ENCODE results near the gene HHAT. TPM values are rescaled to one million over a fixed set of nuclear protein-coding genes. Genes with fewer than 3 reads are reported as not detected.

Gene HHAT
- polyA plus RNA-seq, 3 donors from 2014 or later = 0.38 to 1.4 TPM; not detected in 1

DNA sequence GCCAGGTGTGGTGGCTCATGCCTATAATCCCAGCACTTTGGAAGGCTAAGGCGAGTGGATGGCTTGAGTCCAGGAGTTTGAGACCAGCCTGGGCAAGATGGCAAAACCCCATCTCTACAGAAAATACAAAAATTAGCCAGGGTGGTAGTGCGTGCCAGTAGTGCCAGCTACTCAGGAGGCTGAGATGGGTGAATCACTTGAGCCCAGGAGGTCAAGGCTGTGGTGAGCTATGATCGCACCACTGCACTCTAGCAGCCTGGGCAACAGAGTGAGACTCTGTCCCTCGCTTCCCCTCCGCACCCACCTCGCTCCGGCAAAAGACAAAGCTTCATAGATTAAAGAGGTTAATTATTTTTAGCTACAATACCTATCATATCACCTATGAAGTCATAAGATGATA lies 100.0 kb downstream of the HHAT start:
- no peaks in the 10 kb centered on the region for H3K4me1 Mint-ChIP-seq
- DNase-seq = no peak
- H3K36me3 Mint-ChIP-seq = no peaks in the 10 kb centered on the region
- peaks cover 0 to 5% (median 0%) of the 10 kb centered on the region in 6 donors for H3K9me3 Mint-ChIP-seq
- H3K4me3 Mint-ChIP-seq = no peak overlapping the region
- no peak overlapping the region for H3K27ac Mint-ChIP-seq
- peaks cover 0 to 2% (median 2%) of the 10 kb centered on the region in 3 donors for H3K27me3 Mint-ChIP-seq (ENCODE audit: low read depth in 3 of 3)

DNA sequence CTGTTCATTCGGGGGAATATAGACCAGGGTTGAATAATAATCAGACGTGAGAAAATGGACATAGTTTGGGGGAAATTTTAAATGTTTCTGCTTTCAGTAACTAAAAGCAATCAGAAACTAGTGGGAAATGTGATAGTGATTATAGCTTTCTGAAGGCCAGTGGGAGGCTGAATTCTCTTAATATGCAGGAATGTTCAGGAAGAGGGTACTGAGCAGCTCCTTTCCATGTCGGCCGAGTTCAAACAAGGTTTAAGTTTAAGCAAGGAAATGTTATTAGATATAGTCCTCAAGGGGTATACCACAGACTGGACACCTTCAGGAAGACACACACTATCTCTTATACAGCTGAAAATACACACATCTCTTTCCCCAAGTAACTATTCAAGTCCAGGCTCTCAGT lies 105.5 kb downstream of the HHAT start:
- peaks cover 0 to 2% (median 0%) of the 10 kb centered on the region in 6 donors for H3K9me3 Mint-ChIP-seq
- no peaks in the 10 kb centered on the region for H3K36me3 Mint-ChIP-seq
- no peak overlapping the region for H3K27ac Mint-ChIP-seq
- no peaks in the 10 kb centered on the region for H3K27me3 Mint-ChIP-seq (ENCODE audit: low read depth in 3 of 3)
- no peaks in the 10 kb centered on the region for H3K4me1 Mint-ChIP-seq
- no peak for DNase-seq
- H3K4me3 Mint-ChIP-seq = no peak overlapping the region

- Mint-ChIP-seq H3K27ac (no peak overlapping the region), H3K27me3 (ENCODE audit: low read depth in 3 of 3) (no peaks in the 10 kb centered on the region), H3K36me3 (no peaks in the 10 kb centered on the region), H3K4me3 (no peak overlapping the region), H3K4me1 (no peaks in the 10 kb centered on the region), H3K9me3 (peaks cover 0 to 4% (median 0%) of the 10 kb centered on the region in 6 donors)
- DNase-seq = no peak
These were observed 108.4 kb downstream of the HHAT start for GRCh38 chr1:210437111-210437510.

- no peaks in the 10 kb centered on the region for H3K36me3 Mint-ChIP-seq
- no peaks in the 10 kb centered on the region for H3K27me3 Mint-ChIP-seq (ENCODE audit: low read depth in 3 of 3)
- H3K4me1 Mint-ChIP-seq = no peaks in the 10 kb centered on the region
- H3K27ac Mint-ChIP-seq = no peak overlapping the region
- H3K9me3 Mint-ChIP-seq = peaks cover 0 to 2% (median 0%) of the 10 kb centered on the region in 6 donors
- H3K4me3 Mint-ChIP-seq = no peak overlapping the region
- no peak for DNase-seq
These were observed 109.1 kb downstream of the HHAT start for GRCh38 chr1:210437781-210438180.

DNA sequence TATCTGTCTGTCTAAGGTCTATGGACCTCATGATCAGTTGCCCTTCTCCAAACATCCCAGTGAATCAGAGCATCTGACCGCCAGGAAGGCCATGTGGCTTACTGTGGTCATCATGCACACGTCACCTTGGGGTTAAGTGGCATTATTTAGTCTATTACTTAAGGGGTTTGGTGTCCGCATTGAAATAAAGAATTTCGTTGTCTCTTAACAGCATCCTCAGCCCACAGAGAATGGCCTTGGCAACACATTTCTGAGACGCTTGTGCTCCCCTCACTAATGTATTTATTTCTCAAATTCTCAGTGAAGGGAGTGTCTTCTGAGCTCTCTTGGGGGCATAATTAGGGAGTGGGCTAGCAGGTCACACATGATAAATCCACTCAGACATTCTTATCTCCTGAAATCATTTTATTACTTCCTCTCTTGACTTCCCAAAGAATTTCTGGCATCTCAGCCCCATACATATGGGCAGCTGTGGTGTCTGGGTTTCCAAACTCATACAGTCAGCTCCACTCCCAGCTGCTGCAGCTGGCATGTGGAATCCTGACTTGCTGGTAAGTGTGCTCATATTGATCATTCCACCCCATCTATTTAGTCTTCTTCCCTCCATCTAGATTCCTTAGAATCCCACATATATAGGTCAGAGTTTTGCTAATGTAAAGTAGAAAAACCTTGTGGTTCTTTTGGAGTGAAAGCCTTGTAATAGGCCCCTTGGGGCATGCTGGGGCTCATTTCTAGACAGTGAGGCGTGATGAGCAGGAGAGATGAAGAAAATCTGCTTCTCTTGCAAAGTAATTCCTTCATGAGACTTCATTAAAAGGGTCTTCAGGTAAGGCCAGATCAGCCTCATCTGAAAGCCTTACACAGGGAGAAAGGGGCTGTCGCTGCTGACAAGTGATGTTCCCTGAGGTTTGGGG lies 110.5 kb downstream of the HHAT start:
- Mint-ChIP-seq H3K27ac (no peak overlapping the region), H3K4me1 (no peaks in the 10 kb centered on the region), H3K9me3 (peaks cover 0 to 2% (median 0%) of the 10 kb centered on the region in 6 donors), H3K27me3 (ENCODE audit: low read depth in 3 of 3) (no peaks in the 10 kb centered on the region), H3K36me3 (no peaks in the 10 kb centered on the region), H3K4me3 (no peak overlapping the region)
- no peak for DNase-seq

- Mint-ChIP-seq H3K27me3 (ENCODE audit: low read depth in 3 of 3) (no peaks in the 10 kb centered on the region), H3K4me1 (no peaks in the 10 kb centered on the region), H3K27ac (no peak overlapping the region), H3K36me3 (no peaks in the 10 kb centered on the region), H3K9me3 (peaks cover 0 to 2% (median 0%) of the 10 kb centered on the region in 6 donors), H3K4me3 (no peak overlapping the region)
- DNase-seq = no peak
These were observed 111.4 kb downstream of the HHAT start for GRCh38 chr1:210440081-210440480.

- H3K9me3 Mint-ChIP-seq = peaks cover 0 to 2% (median 0%) of the 10 kb centered on the region in 6 donors
- H3K36me3 Mint-ChIP-seq = no peaks in the 10 kb centered on the region
- no peaks in the 10 kb centered on the region for H3K4me1 Mint-ChIP-seq
- no peak for DNase-seq
- H3K27ac Mint-ChIP-seq = no peak overlapping the region
- H3K27me3 Mint-ChIP-seq (ENCODE audit: low read depth in 3 of 3) = peaks cover 0 to 3% (median 0%) of the 10 kb centered on the region in 3 donors
- no peak overlapping the region for H3K4me3 Mint-ChIP-seq
These were observed 112.3 kb downstream of the HHAT start for GRCh38 chr1:210441028-210441427.

- Mint-ChIP-seq H3K4me1 (no peaks in the 10 kb centered on the region), H3K9me3 (peaks cover 0 to 2% (median 0%) of the 10 kb centered on the region in 6 donors), H3K27ac (no peak overlapping the region), H3K4me3 (no peak overlapping the region), H3K27me3 (ENCODE audit: low read depth in 3 of 3) (peaks cover 0 to 10% (median 3%) of the 10 kb centered on the region in 3 donors), H3K36me3 (no peaks in the 10 kb centered on the region)
- no peak for DNase-seq
These were observed 116.8 kb downstream of the HHAT start for GRCh38 chr1:210445485-210445884.

DNA sequence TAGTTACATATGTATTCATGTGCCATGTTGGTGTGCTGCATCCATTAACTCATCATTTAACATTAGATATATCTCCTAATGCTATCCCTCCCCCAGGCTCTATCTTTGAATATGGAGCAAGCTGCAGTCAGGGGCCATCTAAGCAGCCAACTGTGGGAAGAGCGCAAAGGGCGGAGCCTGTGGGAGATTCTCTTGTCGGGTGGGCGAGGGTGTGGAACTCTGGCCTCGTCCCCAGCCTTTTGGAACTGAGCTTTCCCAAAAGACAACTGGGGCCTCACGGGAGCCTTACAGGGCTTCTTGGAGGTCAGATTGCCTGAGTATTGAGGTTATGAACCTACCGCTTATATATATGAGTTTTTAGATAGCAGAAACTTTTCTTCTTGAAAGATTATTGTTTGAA lies 117.2 kb downstream of the HHAT start:
- H3K4me1 Mint-ChIP-seq = no peaks in the 10 kb centered on the region
- H3K36me3 Mint-ChIP-seq = no peaks in the 10 kb centered on the region
- DNase-seq = no peak
- peaks cover 0 to under 1% (median 0%) of the 10 kb centered on the region in 6 donors for H3K9me3 Mint-ChIP-seq
- H3K27me3 Mint-ChIP-seq (ENCODE audit: low read depth in 3 of 3) = peaks cover 0 to 10% (median 3%) of the 10 kb centered on the region in 3 donors
- H3K27ac Mint-ChIP-seq = no peak overlapping the region
- H3K4me3 Mint-ChIP-seq = no peak overlapping the region

- no peaks in the 10 kb centered on the region for H3K4me1 Mint-ChIP-seq
- no peak overlapping the region for H3K4me3 Mint-ChIP-seq
- no peaks in the 10 kb centered on the region for H3K9me3 Mint-ChIP-seq
- H3K27me3 Mint-ChIP-seq (ENCODE audit: low read depth in 3 of 3) = peaks cover 0 to 10% (median 3%) of the 10 kb centered on the region in 3 donors
- H3K27ac Mint-ChIP-seq = no peak overlapping the region
- DNase-seq = no peak
- no peaks in the 10 kb centered on the region for H3K36me3 Mint-ChIP-seq
These were observed 117.8 kb downstream of the HHAT start for GRCh38 chr1:210446479-210446878.

GRCh38 chr1:210447456-210448057 lies 118.9 kb downstream of the HHAT start:
- no peak overlapping the region for H3K4me3 Mint-ChIP-seq
- DNase-seq = no peak
- no peaks in the 10 kb centered on the region for H3K36me3 Mint-ChIP-seq
- H3K27me3 Mint-ChIP-seq (ENCODE audit: low read depth in 3 of 3) = peaks cover 0 to 10% (median 5%) of the 10 kb centered on the region in 3 donors
- H3K27ac Mint-ChIP-seq = no peak overlapping the region
- H3K9me3 Mint-ChIP-seq = no peaks in the 10 kb centered on the region
- no peaks in the 10 kb centered on the region for H3K4me1 Mint-ChIP-seq

- DNase-seq = no peak
- no peaks in the 10 kb centered on the region for H3K4me1 Mint-ChIP-seq
- H3K27me3 Mint-ChIP-seq (ENCODE audit: low read depth in 3 of 3) = peaks cover 0 to 10% (median 5%) of the 10 kb centered on the region in 3 donors
- H3K36me3 Mint-ChIP-seq = no peaks in the 10 kb centered on the region
- H3K4me3 Mint-ChIP-seq = no peak overlapping the region
- no peak overlapping the region for H3K27ac Mint-ChIP-seq
- H3K9me3 Mint-ChIP-seq = no peaks in the 10 kb centered on the region
These were observed 119.7 kb downstream of the HHAT start for GRCh38 chr1:210448297-210448892.

DNA sequence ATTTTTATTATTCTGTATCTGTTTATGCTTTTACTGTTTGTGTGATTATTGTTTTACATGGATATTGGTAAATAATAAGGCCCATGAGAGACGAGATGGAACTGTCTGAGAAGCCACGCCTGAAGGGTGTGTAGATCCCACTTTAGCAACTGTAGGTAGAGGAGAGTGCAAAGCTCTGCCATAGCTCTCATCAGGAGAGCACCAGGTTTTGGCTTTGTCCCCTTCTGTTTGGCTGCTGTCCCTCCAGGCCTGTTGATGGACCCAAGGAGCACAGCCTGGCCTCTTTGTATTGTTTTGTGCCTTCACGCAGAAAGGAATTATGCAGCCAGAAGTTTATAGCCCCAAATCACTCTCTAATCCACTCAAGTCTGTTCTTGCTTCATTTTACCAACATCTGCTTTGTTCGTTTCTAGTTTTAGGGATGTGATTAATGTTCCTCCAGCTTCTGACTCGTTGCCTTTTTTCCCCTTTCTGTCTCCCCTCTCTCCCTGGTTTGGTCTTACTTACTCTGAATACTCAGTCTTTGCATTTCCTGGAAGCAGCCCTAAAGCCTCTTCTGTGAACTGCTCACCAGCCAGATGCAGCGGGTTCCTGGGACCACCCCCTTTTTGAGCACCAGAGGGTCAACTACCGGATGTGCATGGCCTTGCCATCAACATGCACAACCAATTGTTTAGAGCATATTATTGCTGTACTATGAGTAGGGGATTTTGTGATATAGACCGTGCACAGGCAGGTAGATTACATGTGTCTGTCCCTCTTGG lies 127.3 kb downstream of the HHAT start:
- H3K4me3 Mint-ChIP-seq = no peak overlapping the region
- peaks cover 0 to 6% (median 4%) of the 10 kb centered on the region in 3 donors for H3K27me3 Mint-ChIP-seq (ENCODE audit: low read depth in 3 of 3)
- no peak overlapping the region for H3K27ac Mint-ChIP-seq
- peaks cover 0 to 4% (median 0%) of the 10 kb centered on the region in 6 donors for H3K9me3 Mint-ChIP-seq
- DNase-seq = no peak
- no peaks in the 10 kb centered on the region for H3K4me1 Mint-ChIP-seq
- H3K36me3 Mint-ChIP-seq = no peaks in the 10 kb centered on the region

All from immature natural killer cell (primary cell).